ENCODE measurements around the gene SLC16A5.

SLC16A5 gene

GRCh38 chr17:75074532-75074931, 13.2 kb upstream of the SLC16A5 start:
- DNase-seq (ENCODE audit: low spot score) = no peak
- Histone ChIP-seq H3K27ac (no peak overlapping the region), H3K4me3 (no peak overlapping the region)
- TF ChIP-seq CTCF (IDR thresholded peaks at IDR 0.05) = no peak

GRCh38 chr17:75075597-75076336, 12.0 kb upstream of the SLC16A5 start:
- no peak overlapping the region for H3K4me3 ChIP-seq
- no peak overlapping the region for H3K27ac ChIP-seq
- TF ChIP-seq CTCF (IDR thresholded peaks at IDR 0.05) = no peak
- DNase-seq (ENCODE audit: low spot score) = no peak

GRCh38 chr17:75077072-75077495, 10.7 kb upstream of the SLC16A5 start:
- peak overlapping the region; percentile 67 for H3K4me3 ChIP-seq
- peak overlapping the region; percentile 69 to 72 for H3K27ac ChIP-seq
- no peak for TF ChIP-seq CTCF (IDR thresholded peaks at IDR 0.05)
- DNase-seq (ENCODE audit: low spot score) = no peak

GRCh38 chr17:75077496-75078283, 10.1 kb upstream of the SLC16A5 start:
- TF ChIP-seq CTCF (IDR thresholded peaks at IDR 0.05) = no peak
- DNase-seq (ENCODE audit: low spot score) = no peak
- peak overlapping the region; percentile 67 for H3K4me3 ChIP-seq
- H3K27ac ChIP-seq = peak overlapping the region; percentile 69 to 72

- Histone ChIP-seq H3K4me3 (no peak overlapping the region), H3K27ac (peak overlapping the region; percentile 69 to 72)
- no peak for TF ChIP-seq CTCF (IDR thresholded peaks at IDR 0.05)
- no peak for DNase-seq (ENCODE audit: low spot score)
These were observed 9.3 kb upstream of the SLC16A5 start for GRCh38 chr17:75078284-75079022.

- no peak overlapping the region for H3K4me3 ChIP-seq
- no peak for DNase-seq (ENCODE audit: low spot score)
- no peak for TF ChIP-seq CTCF (IDR thresholded peaks at IDR 0.05)
- H3K27ac ChIP-seq = peak overlapping the region in 1 of 2 donors; percentile 72
These were observed 8.8 kb upstream of the SLC16A5 start for GRCh38 chr17:75079023-75079373.

Measured in coronary artery (tissue), 2 donors.